B cell (primary cell): Measurements from ENCODE around the gene N4BP2L2. TPM values are rescaled to one million over a fixed set of nuclear protein-coding genes. Genes with fewer than 3 reads are reported as not detected.

Experiments
- ATAC-seq: fragments of 200-7000 bp; cut with Tn5 transposase; one replicate; pipeline ENCODE4 v1.10.0; 2021; ENCODE audit warnings: low read depth, mild to moderate bottlenecking, moderate number of reproducible peaks, moderate library complexity
- CTCF ChIA-PET: fragments of 350-600 bp; sonication (Branson Sonifier 250); formaldehyde crosslinking; loops from one replicate; lab custom pipeline; 2021; ENCODE audit warnings: antibody characterized with exemption, inconsistent platforms; lab: Charles Lee
- POLR2A ChIA-PET: fragments of 350-600 bp; sonication (Branson Sonifier 250); formaldehyde crosslinking; loops from one replicate; lab custom pipeline; 2021; ENCODE audit warnings: antibody characterized with exemption; lab: Charles Lee
- DNase-seq: peaks from one replicate; pipeline ENCODE4 v3.0.0; 2013
- H2AFZ ChIP-seq: 2 replicates; pipeline ENCODE4 v1.6.1; 2012; ENCODE audit warnings: mild to moderate bottlenecking, low read depth, low read length; ENCODE audit not compliant: insufficient read depth, poor library complexity, severe bottlenecking
- H3K27ac ChIP-seq, 2 donors: 1 replicate in 1 of 2; 2 replicates in 1 of 2; pipeline ENCODE4 v1.5.1; 2012 to 2013; ENCODE audit warnings: low read length in 2 of 2, mild to moderate bottlenecking in 2 of 2, moderate library complexity in 1 of 2
- H3K27me3 ChIP-seq, 4 experiments: fragments of 200-600 bp in 1 of 4; sonication (generic) in 1 of 4; replicated peaks in 1 of 4; 1 replicate in 2 of 4; 2 replicates in 2 of 4; pipeline versions ENCODE4 v1.6.1 to v1.7.0; 2013 to 2016; ENCODE audit warnings: low read length in 3 of 4, mild to moderate bottlenecking in 2 of 4, mixed read lengths in 1 of 4, moderate library complexity in 1 of 4; ENCODE audit not compliant: insufficient read depth in 4 of 4, control insufficient read depth in 3 of 4; ENCODE audit errors: control extremely low read depth in 1 of 4
- H3K36me3 ChIP-seq, 2 experiments: replicated peaks in 1 of 2; 1 replicate in 1 of 2; 2 replicates in 1 of 2; pipeline versions ENCODE4 v1.6.1 to v1.7.1; 2013; ENCODE audit warnings: low read length in 1 of 2; ENCODE audit not compliant: insufficient read depth in 2 of 2, control insufficient read depth in 1 of 2; ENCODE audit errors: control extremely low read depth in 1 of 2, extremely low read depth in 1 of 2
- H3K4me1 ChIP-seq, 2 donors: fragments of 200-600 bp in 1 of 2; sonication (generic) in 1 of 2; 1 replicate in 1 of 2; 2 replicates in 1 of 2; pipeline versions ENCODE4 v1.5.1 to v1.6.1; 2013 to 2017; ENCODE audit warnings: low read length in 2 of 2; ENCODE audit not compliant: control insufficient read depth in 2 of 2, insufficient read depth in 2 of 2
- H3K4me2 ChIP-seq: replicated peaks from 2 replicates; pipeline ENCODE3; 2012; ENCODE audit warnings: mild to moderate bottlenecking, low read depth, low read length; ENCODE audit not compliant: poor library complexity, severe bottlenecking
- H3K4me3 ChIP-seq, 5 experiments: fragments of 200-600 bp in 1 of 5; sonication (generic) in 1 of 5; 1 replicate in 3 of 5; 2 replicates in 2 of 5; pipeline versions ENCODE4 v1.5.1 to v1.7.0; 2011 to 2016; ENCODE audit warnings: low read length in 4 of 5, mild to moderate bottlenecking in 4 of 5, low read depth in 2 of 5, control low read depth in 1 of 5, moderate library complexity in 1 of 5; ENCODE audit not compliant: insufficient read depth in 1 of 5; ENCODE audit errors: control extremely low read depth in 1 of 5, extremely low read depth in 1 of 5
- H3K79me2 ChIP-seq: fragments of 200-600 bp; sonication (generic); one replicate; pipeline ENCODE4 v1.6.0; 2016; ENCODE audit warnings: low read length; ENCODE audit not compliant: control insufficient read depth, insufficient read depth
- H3K9ac ChIP-seq: fragments of 200-600 bp; sonication (generic); 2 replicates; pipeline ENCODE4 v1.6.1; 2017; ENCODE audit warnings: mild to moderate bottlenecking, low read length, moderate library complexity
- H3K9me3 ChIP-seq, 3 donors: one replicate each; pipeline versions ENCODE4 v1.6.1 to v1.7.1; 2013; ENCODE audit warnings: low read length in 2 of 3; ENCODE audit not compliant: control insufficient read depth in 2 of 3, insufficient read depth in 1 of 3; ENCODE audit errors: control extremely low read depth in 1 of 3
- H4K20me1 ChIP-seq: 2 replicates; pipeline ENCODE4 v1.6.0; 2012; ENCODE audit warnings: mild to moderate bottlenecking, low read length; ENCODE audit not compliant: insufficient read depth, control insufficient read depth, poor library complexity, severe bottlenecking
- H3K27ac Mint-ChIP-seq: one replicate; pipeline ENCODE4 v1.8.0; 2021; ENCODE audit warnings: mixed read lengths
- H3K27me3 Mint-ChIP-seq: one replicate; pipeline ENCODE4 v1.8.0; 2021; ENCODE audit warnings: mixed read lengths
- H3K4me1 Mint-ChIP-seq: one replicate; pipeline ENCODE4 v1.8.0; 2021; ENCODE audit warnings: mixed read lengths
- H3K4me3 Mint-ChIP-seq: one replicate; pipeline ENCODE4 v1.8.0; 2021; ENCODE audit warnings: mixed read lengths
- H3K9me3 Mint-ChIP-seq: one replicate; pipeline ENCODE4 v1.8.0; 2022; ENCODE audit warnings: mixed read lengths; ENCODE audit not compliant: insufficient read depth
- CTCF ChIP-seq: fragments of 200-600 bp; IDR thresholded peaks from one replicate; pipeline ENCODE4 v1.8.0; 2022; ENCODE audit warnings: antibody characterized with exemption, mild to moderate bottlenecking
- EZH2 ChIP-seq: IDR thresholded peaks from 2 replicates; pipeline ENCODE4 v1.6.1; 2012; ENCODE audit warnings: borderline replicate concordance, low read depth, mild to moderate bottlenecking, moderate library complexity, low read length; ENCODE audit not compliant: insufficient read depth, poor library complexity, severe bottlenecking
- WGBS: methylation state at CpG from one replicate; pipeline ENCODE4 v1.1.5; 2013; ENCODE audit warnings: missing lambda C conversion rate; ENCODE audit not compliant: insufficient coverage; 5-methylcytosine and 5-hydroxymethylcytosine counted together
- intact Hi-C: fragments of 100-400 bp; cut with micrococcal nuclease; formaldehyde crosslinking; loops from one replicate; pipeline ENCODE4 v1.10.0; 2022
- polyA plus RNA-seq: library from polyadenylated mRNA; depleted of rRNA; stranded (reverse); fragments of >200 nt; gene quantifications from 2 replicates; pipeline ENCODE4 v1.2.3, GENCODE V29; 2012
- total RNA-seq, 2 donors: library from RNA; stranded (reverse); fragments of 120-200 nt in 1 of 2; gene quantifications; 1 replicate in 1 of 2; 2 replicates in 1 of 2; pipeline versions ENCODE4 v1.2.3 to v1.2.4, GENCODE V29; 2013 to 2022

Gene N4BP2L2
- total and polyA plus RNA-seq, 2 donors (not counting 1 experiment from before 2014, with no cell fraction given): 63.9 to 239 TPM

GRCh38 chr13:32409001-32409313, 129.6 kb downstream of the N4BP2L2 start:
- no peak overlapping the region for H3K27ac Mint-ChIP-seq
- intact Hi-C loops: no loop called here
- H3K9ac ChIP-seq: no peak overlapping the region
- H3K4me1 Mint-ChIP-seq: peaks cover 14% of the 10 kb centered on the region
- H3K9me3 Mint-ChIP-seq: no peaks in the 10 kb centered on the region
- no peak overlapping the region for H3K4me3 ChIP-seq
- ChIA-PET POLR2A (no interaction called here), CTCF (interaction anchor here (1.0 kb wide), 1 partner anchor 173 kb away, joined by 3 read pairs; no protein-coding TSS in a partner anchor)
- peaks cover 2 to 23% of the 10 kb centered on the region in 2 experiments for H3K36me3 ChIP-seq
- no peak overlapping the region for H3K4me3 Mint-ChIP-seq
- peaks cover 11% of the 10 kb centered on the region for H4K20me1 ChIP-seq
- H3K27me3 Mint-ChIP-seq: no peaks in the 10 kb centered on the region
- no peaks in the 10 kb centered on the region for H3K9me3 ChIP-seq
- no peaks in the 10 kb centered on the region for H3K27me3 ChIP-seq
- H2AFZ ChIP-seq: no peak overlapping the region
- H3K27ac ChIP-seq: no peak overlapping the region
- H3K4me1 ChIP-seq: peaks cover 0 to 6% of the 10 kb centered on the region in 2 donors
- H3K4me2 ChIP-seq: no peak overlapping the region
- TF ChIP-seq CTCF: no peak
- TF ChIP-seq EZH2: no peak
- WGBS: no CpG with 5 or more reads among the region's 6 CpGs
- H3K79me2 ChIP-seq: peaks cover 12% of the 10 kb centered on the region
- DNase-seq: no peak
- ATAC-seq: no peak

GRCh38 chr13:32408296-32409000, 130.1 kb downstream of the N4BP2L2 start:
- WGBS: 84% methylated on average over 5 of the region's 9 CpGs
- POLR2A ChIA-PET: no interaction called here
- no peak for DNase-seq
- TF ChIP-seq CTCF (no peak), EZH2 (no peak)
- Histone ChIP-seq H2AFZ (no peak overlapping the region), H3K27ac (no peak overlapping the region), H3K9me3 (no peaks in the 10 kb centered on the region), H3K79me2 (peaks cover 11% of the 10 kb centered on the region), H3K36me3 (peaks cover 2 to 26% of the 10 kb centered on the region in 2 experiments), H4K20me1 (peaks cover 11% of the 10 kb centered on the region), H3K4me1 (peaks cover 0 to 6% of the 10 kb centered on the region in 2 donors), H3K27me3 (no peaks in the 10 kb centered on the region), H3K9ac (no peak overlapping the region), H3K4me2 (no peak overlapping the region), H3K4me3 (no peak overlapping the region)
- no peak overlapping the region for H3K4me3 Mint-ChIP-seq
- no peak for ATAC-seq
- H3K27me3 Mint-ChIP-seq: no peaks in the 10 kb centered on the region
- CTCF ChIA-PET: interaction anchor here (0.8 to 1.3 kb wide), 3 partner anchors 10 to 174 kb away, joined by 3 to 4 read pairs (median 3); no protein-coding TSS in a partner anchor
- no peaks in the 10 kb centered on the region for H3K9me3 Mint-ChIP-seq
- intact Hi-C loops: no loop called here
- H3K27ac Mint-ChIP-seq: no peak overlapping the region
- H3K4me1 Mint-ChIP-seq: peaks cover 14% of the 10 kb centered on the region
